ENCODE data around the gene MRPL20. TPM values are rescaled to one million over a fixed set of nuclear protein-coding genes. Genes with fewer than 3 reads are reported as not detected.

MRPL20 gene
- total and polyA plus RNA-seq, 9 of the 15 experiments (the other 6 are each of a cell fraction or from before 2014, with no cell fraction given), result 180 to 671 (median 229) TPM

- BruUV-seq (replicated peaks), result no TSS peak
- H3K9me3 ChIP-seq (replicated peaks; ENCODE audit: control insufficient read depth, insufficient read depth, low read depth, low read length), result no peaks in the 10 kb centered on the region
- 90% methylated on average over 7 of the region's 7 CpGs for WGBS (ENCODE audit: insufficient coverage, low coverage, missing lambda C conversion rate)
- H3K9ac ChIP-seq (ENCODE audit: insufficient read depth in 1 of 2, low read depth in 2 of 2, low read length in 2 of 2), result no peak overlapping the region
- ChIA-PET POLR2A (no interaction called here), CTCF (ENCODE audit: low intra/inter-chr PET ratio) (no interaction called here)
- no peak for DNase-seq (ENCODE audit: extremely low read depth in 1 of 4, low spot score in 3 of 4)
- intact Hi-C loops (cut with micrococcal nuclease) (loop anchor here (10.0 kb wide), 1 partner anchor 121 kb away; the partner anchor contains the start of gene ATAD3A), in situ Hi-C loops (cut with MboI) (no loop called here)
- no peak overlapping the region for H3K4me2 ChIP-seq (ENCODE audit: insufficient read depth, low read length)
- no peaks in the 10 kb centered on the region for H4K20me1 ChIP-seq (replicated peaks; ENCODE audit: control insufficient read depth, insufficient read depth, low read length)
- H3K36me3 ChIP-seq (ENCODE audit: control insufficient read depth, insufficient read depth, low read length), result peaks cover 86% of the 10 kb centered on the region
- H3K27ac ChIP-seq (ENCODE audit: extremely low read depth, low read depth, low read length), result no peak overlapping the region
- no peak for FAIRE-seq
- H3K79me2 ChIP-seq (ENCODE audit: control insufficient read depth, insufficient read depth, low read length), result peaks cover 56% of the 10 kb centered on the region
- no peak for ATAC-seq
- H3K9me1 ChIP-seq (ENCODE audit: control insufficient read depth, insufficient read depth, low read length), result no peaks in the 10 kb centered on the region
- H3K4me1 ChIP-seq (replicated peaks in 1 of 2; ENCODE audit: control insufficient read depth in 2 of 2, insufficient read depth in 2 of 2, low read length in 2 of 2), result peaks cover 16 to 20% of the 10 kb centered on the region in 2 experiments
- no peak for TF ChIP-seq CBFA2T3 (IDR thresholded peaks at IDR 0.05)
- TF ChIP-seq ZFP36 (IDR thresholded peaks at IDR 0.05; ENCODE audit: low read depth, low read length, partially characterized antibody), result no peak
- TF ChIP-seq MED1 (CRISPR knock-in tag; IDR thresholded peaks at IDR 0.05; ENCODE audit: borderline replicate concordance), result no peak
- TF ChIP-seq DACH1 (IDR thresholded peaks at IDR 0.05; ENCODE audit: partially characterized antibody), result no peak
- no peak for TF ChIP-seq TCF7 (IDR thresholded peaks at IDR 0.05; ENCODE audit: borderline replicate concordance)
- H3K27me3 ChIP-seq (ENCODE audit: control insufficient read depth in 2 of 2, insufficient read depth in 2 of 2, low read length in 2 of 2), result no peaks in the 10 kb centered on the region
- no peak overlapping the region for H2AFZ ChIP-seq (ENCODE audit: low read depth, low read length)
- H3K4me3 ChIP-seq, result no peak overlapping the region
Observed at GRCh38 chr1:1394116-1394515, 13.0 kb downstream of the MRPL20 start.

- ChIA-PET POLR2A (interaction anchor here (0.5 to 1.3 kb wide), 5 partner anchors 9 to 272 kb away, joined by 3 to 8 read pairs (median 3); no protein-coding TSS in a partner anchor), CTCF (ENCODE audit: low intra/inter-chr PET ratio) (no interaction called here)
- no TSS peak for BruUV-seq (replicated peaks)
- no peak overlapping the region for H2AFZ ChIP-seq (ENCODE audit: low read depth, low read length)
- WGBS (ENCODE audit: insufficient coverage, low coverage, missing lambda C conversion rate), result 96% methylated on average over 11 of the region's 11 CpGs
- H3K27ac ChIP-seq (ENCODE audit: extremely low read depth, low read depth, low read length), result no peak overlapping the region
- H3K27me3 ChIP-seq (ENCODE audit: control insufficient read depth in 2 of 2, insufficient read depth in 2 of 2, low read length in 2 of 2), result no peaks in the 10 kb centered on the region
- TF ChIP-seq PML (IDR thresholded peaks at IDR 0.05; ENCODE audit: low read length), result 0 out of 2 replicates have a peak, but pooled peaks have one; percentile 20
- TF ChIP-seq ZNF79 (CRISPR knock-in tag; IDR thresholded peaks at IDR 0.05; ENCODE audit: low read depth), result no peak
- peak; percentile 60 for TF ChIP-seq RBFOX2 (IDR thresholded peaks at IDR 0.05; ENCODE audit: low read depth, low read length)
- peak; percentile 54 for TF ChIP-seq POLR2G (IDR thresholded peaks at IDR 0.05; ENCODE audit: low read depth, low read length)
- peaks cover 16 to 20% of the 10 kb centered on the region in 2 experiments for H3K4me1 ChIP-seq (replicated peaks in 1 of 2; ENCODE audit: control insufficient read depth in 2 of 2, insufficient read depth in 2 of 2, low read length in 2 of 2)
- H3K4me2 ChIP-seq (ENCODE audit: insufficient read depth, low read length), result no peak overlapping the region
- FAIRE-seq, result no peak
- no peaks in the 10 kb centered on the region for H3K9me1 ChIP-seq (ENCODE audit: control insufficient read depth, insufficient read depth, low read length)
- H3K36me3 ChIP-seq (ENCODE audit: control insufficient read depth, insufficient read depth, low read length), result peaks cover 91% of the 10 kb centered on the region
- no peak for ATAC-seq
- H3K79me2 ChIP-seq (ENCODE audit: control insufficient read depth, insufficient read depth, low read length), result peaks cover 49% of the 10 kb centered on the region
- H3K9me3 ChIP-seq (replicated peaks; ENCODE audit: control insufficient read depth, insufficient read depth, low read depth, low read length), result no peaks in the 10 kb centered on the region
- H3K4me3 ChIP-seq, result no peak overlapping the region
- no peaks in the 10 kb centered on the region for H4K20me1 ChIP-seq (replicated peaks; ENCODE audit: control insufficient read depth, insufficient read depth, low read length)
- H3K9ac ChIP-seq (ENCODE audit: insufficient read depth in 1 of 2, low read depth in 2 of 2, low read length in 2 of 2), result peak overlapping the region in 1 of 2 experiments; percentile 74; a peak in 1 of 4 replicates
- intact Hi-C loops (cut with micrococcal nuclease) (loop anchor here (10.0 kb wide), 1 partner anchor 121 kb away; the partner anchor contains the start of gene ATAD3A), in situ Hi-C loops (cut with MboI) (no loop called here)
- DNase-seq (ENCODE audit: extremely low read depth in 1 of 4, low spot score in 3 of 4), result peak in 1 of 4 experiments; percentile 9
Observed at GRCh38 chr1:1393428-1393827, 13.7 kb downstream of the MRPL20 start.
